GM21576 (cell line): ENCODE measurements around the gene CETN3.

ENCODE experiments used
- ATAC-seq: cut with Tn5 transposase; IDR thresholded peaks from one replicate; pipeline ENCODE4 v1.9.1; 2021; ENCODE audit warnings: mild to moderate bottlenecking, moderate library complexity; ENCODE audit not compliant: unreplicated experiment

Gene CETN3

GRCh38 chr5:90409318-90410177, at the start of gene CETN3:
Gene CETN3, minus strand, starts transcription at chr5:90409756. Its CDS starts 95 bp downstream, at chr5:90409661.
- ATAC-seq: peak; percentile 93

DNA sequence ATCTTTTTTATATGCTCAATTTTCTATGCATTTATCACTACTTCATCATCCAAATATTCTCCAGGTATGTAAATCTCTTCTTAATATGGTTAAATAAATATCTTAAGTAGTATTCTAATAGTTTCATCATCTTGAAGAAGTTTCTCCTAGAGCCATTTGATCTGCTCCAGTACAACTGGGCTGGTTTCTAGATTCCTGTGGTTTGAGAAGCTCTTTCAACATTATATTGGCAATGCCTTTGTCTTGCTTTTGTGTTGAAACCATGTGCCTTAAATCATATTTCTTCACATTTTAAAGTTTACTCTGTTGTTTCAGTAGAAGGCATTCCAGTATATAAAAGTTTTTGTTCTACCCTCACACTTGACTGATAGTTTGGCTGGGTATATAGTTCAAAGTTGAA, 37.4 kb upstream of the CETN3 start:
- ATAC-seq: no peak

GRCh38 chr5:90440644-90441043, 31.1 kb upstream of the CETN3 start:
- ATAC-seq: no peak

DNA sequence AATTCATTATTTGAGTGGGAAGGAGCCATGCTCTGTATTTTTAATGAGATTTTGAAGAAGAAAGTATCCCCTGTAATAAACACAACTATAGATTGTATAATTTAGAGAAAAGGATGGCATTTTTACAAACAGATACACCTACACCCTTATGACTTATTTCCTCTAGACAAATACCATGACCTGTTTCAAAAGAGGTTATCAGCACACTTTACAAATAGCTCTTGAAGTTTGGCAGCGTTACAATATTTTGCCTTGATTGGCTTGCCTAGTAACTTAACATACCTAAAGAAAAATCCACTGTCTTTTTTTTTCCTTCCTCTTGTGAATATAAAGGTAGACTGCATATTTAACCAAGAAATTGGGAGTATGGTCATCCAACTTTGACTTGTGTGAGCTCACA, 28.5 kb upstream of the CETN3 start:
- ATAC-seq: no peak

GRCh38 chr5:90437663-90438062, 28.1 kb upstream of the CETN3 start:
- ATAC-seq: no peak

GRCh38 chr5:90434116-90434714, 24.7 kb upstream of the CETN3 start:
- peak; percentile 61 for ATAC-seq

GRCh38 chr5:90424245-90424644, 14.7 kb upstream of the CETN3 start:
- peak; percentile 60 for ATAC-seq

DNA sequence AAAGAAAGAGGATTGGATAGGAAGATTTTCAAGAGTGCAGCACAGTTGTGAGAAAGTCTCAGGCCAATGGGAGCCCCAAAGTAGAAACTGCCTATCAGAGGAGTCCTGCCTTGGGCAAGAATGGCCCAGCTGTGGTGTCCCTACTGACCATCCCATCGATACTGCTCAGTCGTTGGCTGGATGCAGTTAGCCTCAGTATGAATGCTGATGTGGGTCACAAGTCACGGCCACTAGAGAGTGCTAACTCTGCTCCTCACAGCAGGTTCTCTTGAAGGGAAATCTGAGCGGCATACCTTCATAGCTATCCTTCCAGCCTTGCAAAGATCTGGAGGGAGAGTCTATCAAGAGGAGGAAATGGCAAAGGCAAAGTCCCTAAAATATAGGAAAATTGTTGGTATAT, 11.6 kb upstream of the CETN3 start:
- ATAC-seq: no peak

GRCh38 chr5:90418214-90418613, 8.7 kb upstream of the CETN3 start:
- no peak for ATAC-seq

- peak; percentile 0 for ATAC-seq
These were observed 714 bp upstream of the CETN3 start for GRCh38 chr5:90410178-90410762.

GRCh38 chr5:90408571-90409317, 812 bp downstream of the CETN3 start:
- ATAC-seq: peak; percentile 1

DNA sequence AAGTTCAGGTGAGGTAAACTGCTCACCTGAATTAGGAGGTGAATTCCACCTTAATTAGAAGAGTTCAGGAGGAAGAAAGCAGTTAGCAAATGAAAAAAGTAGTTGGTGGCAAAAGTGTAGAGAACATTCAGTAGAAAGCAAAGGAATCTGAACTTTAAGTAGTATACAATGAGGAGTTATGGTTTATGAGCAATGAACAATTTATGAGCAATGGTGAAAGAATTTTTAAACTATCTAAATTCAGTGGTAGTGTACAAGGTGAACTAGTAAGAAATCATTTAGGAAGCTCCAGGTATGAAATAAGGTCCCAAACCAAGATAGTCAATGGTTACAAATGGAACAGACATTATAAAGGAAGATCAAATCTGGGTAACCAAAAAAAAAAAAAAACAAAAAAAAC, 3.1 kb downstream of the CETN3 start:
- no peak for ATAC-seq

- no peak for ATAC-seq
These were observed 6.9 kb downstream of the CETN3 start for GRCh38 chr5:90402521-90403255.

DNA sequence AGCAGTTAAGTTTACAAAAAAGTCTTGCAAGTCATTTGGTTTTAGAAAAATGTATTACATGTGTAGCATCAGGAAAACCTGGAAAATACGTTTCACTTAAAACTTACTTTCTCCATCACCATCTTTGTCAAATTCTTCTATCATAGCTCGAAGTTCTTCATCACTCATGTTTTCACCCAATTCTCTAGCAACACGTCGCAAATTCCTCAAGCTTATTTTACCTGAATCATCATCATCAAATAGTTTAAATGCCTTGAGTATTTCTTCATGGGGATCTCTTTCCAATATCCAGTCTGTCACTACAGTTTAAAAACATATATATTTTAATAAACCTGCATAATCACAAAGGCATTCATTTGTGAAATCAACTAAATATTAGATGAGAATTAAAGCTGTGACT, 10.3 kb downstream of the CETN3 start:
- no peak for ATAC-seq

- no peak for ATAC-seq
These were observed 10.8 kb downstream of the CETN3 start for GRCh38 chr5:90398726-90399125.

DNA sequence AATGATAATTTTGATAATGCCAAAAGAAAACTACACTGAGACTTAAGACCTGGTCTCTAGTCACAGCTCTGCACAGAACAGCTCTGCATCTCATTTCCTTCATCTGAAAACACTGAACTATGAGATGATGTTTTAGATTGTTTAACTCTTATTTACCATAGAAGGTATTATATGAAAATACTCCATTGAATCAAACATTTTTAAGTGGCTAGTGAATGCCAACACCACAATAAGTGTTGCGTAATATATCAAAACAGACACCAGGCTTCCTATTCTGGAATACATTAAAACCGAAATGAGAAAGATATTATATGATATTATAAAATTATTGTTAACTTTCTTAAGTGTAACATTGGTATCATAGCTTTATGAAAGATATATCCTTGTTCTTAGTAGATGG, 14.6 kb downstream of the CETN3 start:
- no peak for ATAC-seq

DNA sequence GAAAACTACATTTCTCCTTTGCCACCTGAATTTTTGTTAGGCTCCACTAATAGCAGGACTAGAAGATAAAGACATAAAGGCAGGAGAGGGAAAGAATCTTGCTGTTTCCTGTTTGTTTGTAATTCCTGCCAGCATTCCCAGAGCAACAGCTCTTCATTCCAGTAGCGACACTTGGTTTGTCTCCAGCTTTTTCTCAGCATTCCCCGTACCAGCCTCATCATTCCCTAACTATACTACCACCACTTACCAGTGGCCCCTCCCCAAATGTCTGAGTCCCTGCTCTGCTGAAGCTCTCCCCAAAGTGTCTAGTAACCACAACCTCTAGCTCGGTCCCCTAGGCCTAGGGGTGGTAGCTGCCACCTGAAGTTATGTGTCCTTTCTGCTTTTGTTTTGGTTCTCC, 18.6 kb downstream of the CETN3 start:
- no peak for ATAC-seq

GRCh38 chr5:90390326-90390725, 19.2 kb downstream of the CETN3 start:
- ATAC-seq: no peak

DNA sequence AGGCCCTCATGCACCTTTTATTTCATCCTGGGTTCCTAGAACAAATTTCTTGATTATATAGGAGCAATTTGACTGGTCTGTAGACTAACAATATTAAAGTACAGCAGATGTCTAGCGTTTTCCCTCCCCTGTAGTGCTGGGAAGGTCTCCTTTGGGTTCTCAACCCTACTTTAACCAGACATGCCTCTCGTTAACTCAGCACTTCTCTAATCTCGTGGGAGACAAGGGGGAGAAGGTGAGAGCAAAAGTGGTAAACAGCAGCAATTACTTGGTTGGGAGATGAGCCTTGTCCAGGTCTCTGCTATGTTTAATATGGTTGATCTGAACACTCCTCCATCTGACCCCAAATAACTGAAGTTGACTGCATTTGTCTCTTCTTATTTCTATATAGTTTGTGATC, 22.0 kb downstream of the CETN3 start:
- ATAC-seq: no peak

DNA sequence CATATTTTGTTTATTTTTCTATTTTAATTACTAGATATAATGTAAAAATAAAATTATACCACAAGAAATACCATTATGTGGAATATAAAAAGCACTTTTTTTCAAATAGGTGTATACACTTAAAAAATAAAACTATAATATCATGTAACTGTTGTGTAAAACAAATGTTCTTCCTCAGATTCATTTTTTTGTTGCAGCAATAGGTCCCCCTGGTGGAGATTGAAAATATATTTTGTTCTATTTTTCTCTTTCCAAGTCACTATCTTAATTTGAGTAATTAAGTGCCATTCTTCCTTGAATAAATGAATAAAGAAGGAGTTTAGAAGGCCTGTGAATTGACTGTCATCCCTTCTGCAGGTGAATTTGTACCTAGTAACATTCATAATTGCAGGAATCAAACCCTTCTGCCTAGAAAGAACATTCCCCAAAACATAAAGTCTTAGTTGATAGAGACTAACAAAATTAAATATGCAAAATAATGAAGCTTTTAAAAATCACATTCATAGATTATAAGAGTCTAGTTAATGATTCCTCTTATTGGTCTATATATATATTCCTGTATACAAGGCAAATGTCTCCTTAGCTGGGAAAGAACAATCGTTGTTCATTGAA, 23.4 kb downstream of the CETN3 start:
- ATAC-seq: no peak
